K562 (cell line): Measurements from ENCODE around the gene UBE2S. TPM values are rescaled to one million over a fixed set of nuclear protein-coding genes. Genes with fewer than 3 reads are reported as not detected.

ENCODE experiments used
- BRCA1 ChIP-seq, 2 experiments: fragments of 450-650 bp in 1 of 2; sonication (generic) in 1 of 2; formaldehyde crosslinking in 1 of 2; IDR thresholded peaks; 2 replicates each; pipeline versions ENCODE4 v1.5.0 to v1.6.1; 2017 to 2020; ENCODE audit warnings: mild to moderate bottlenecking in 1 of 2, missing genetic modification reagents in 1 of 2
- CBX1 ChIP-seq: sonication (generic); IDR thresholded peaks from 2 replicates; pipeline ENCODE4 v1.6.1; 2016; ENCODE audit warnings: antibody characterized with exemption, low read depth, mild to moderate bottlenecking
- JUND ChIP-seq, 2 experiments: IDR thresholded peaks; 2 replicates in 1 of 2; 3 replicates in 1 of 2; pipeline ENCODE4 v1.6.1; 2011; ENCODE audit warnings: borderline replicate concordance in 2 of 2, low read depth in 2 of 2, low read length in 2 of 2, improper control_type of control experiment in 1 of 2, missing biosample characterization in 1 of 2, missing genetic modification characterization in 1 of 2, missing genetic modification reagents in 1 of 2
- MTA1 ChIP-seq: fragments of 450-650 bp; IDR thresholded peaks from 2 replicates; pipeline ENCODE4 v1.6.1; 2017; ENCODE audit warnings: borderline replicate concordance
- OTX1 ChIP-seq: fragments of 450-650 bp; formaldehyde crosslinking; IDR thresholded peaks from 2 replicates; pipeline ENCODE4 v1.4.0; 2022; ENCODE audit warnings: mild to moderate bottlenecking
- SMAD3 ChIP-seq: fragments of 450-650 bp; formaldehyde crosslinking; conservative IDR thresholded peaks from 2 replicates; pipeline ENCODE4 v1.4.0; 2020; ENCODE audit warnings: mild to moderate bottlenecking
- ZSCAN32 ChIP-seq: fragments of 450-650 bp; formaldehyde crosslinking; IDR thresholded peaks from 2 replicates; pipeline ENCODE4 v1.4.0; 2020; ENCODE audit warnings: mild to moderate bottlenecking, moderate library complexity
- polyA plus RNA-seq, 8 experiments: library from polyadenylated mRNA; depleted of rRNA in 4 of 8; stranded (reverse) in 5 of 8; unstranded in 3 of 8; fragments of >200 nt; fragmentation: Nextera tagmentation in 2 of 8; fragmentation: Illumina TruSeq in 1 of 8; extraction: Ambion mirVana in 2 of 8; extraction: Trizol in 1 of 8; gene quantifications; 2 replicates each; pipeline versions ENCODE4 v1.2.1 to v1.2.3, GENCODE V29; 2011 to 2014; ENCODE audit warnings: inconsistent platforms in 1 of 8, missing spikeins in 1 of 8
- total RNA-seq, 7 experiments: library from RNA; depleted of rRNA in 6 of 7; stranded (reverse); fragments of >200 nt in 6 of 7; fragmentation: Illumina TruSeq in 2 of 7; extraction: Trizol in 2 of 7; gene quantifications; 2 replicates each; pipeline versions ENCODE4 v1.2.1 to v1.2.3, GENCODE V29; 2011 to 2021; ENCODE audit warnings: low replicate concordance in 1 of 7
- TF ChIP-seq, protein P1 (sequence below): fragments of 450-650 bp; IDR thresholded peaks from 2 replicates; pipeline ENCODE4 v1.6.1; 2016; ENCODE audit warnings: low read depth
- TF ChIP-seq, protein P2 (sequence below): fragments of 250-450 bp; sonication (Bioruptor Pico); IDR thresholded peaks from 2 replicates; pipeline ENCODE4 v1.8.0; 2022; ENCODE audit warnings: inconsistent platforms
- TF ChIP-seq, protein P3 (sequence below): IDR thresholded peaks from 3 replicates; pipeline ENCODE4 v1.6.1; 2011; ENCODE audit warnings: borderline replicate concordance, mild to moderate bottlenecking, moderate library complexity; ENCODE audit not compliant: insufficient read length; ENCODE audit errors: extremely low read depth

The UBE2S gene
- total and polyA plus RNA-seq, 9 of the 15 experiments (the other 6 are each of a cell fraction or from before 2014, with no cell fraction given) = 1.5 to 1,305 (median 157) TPM

DNA sequence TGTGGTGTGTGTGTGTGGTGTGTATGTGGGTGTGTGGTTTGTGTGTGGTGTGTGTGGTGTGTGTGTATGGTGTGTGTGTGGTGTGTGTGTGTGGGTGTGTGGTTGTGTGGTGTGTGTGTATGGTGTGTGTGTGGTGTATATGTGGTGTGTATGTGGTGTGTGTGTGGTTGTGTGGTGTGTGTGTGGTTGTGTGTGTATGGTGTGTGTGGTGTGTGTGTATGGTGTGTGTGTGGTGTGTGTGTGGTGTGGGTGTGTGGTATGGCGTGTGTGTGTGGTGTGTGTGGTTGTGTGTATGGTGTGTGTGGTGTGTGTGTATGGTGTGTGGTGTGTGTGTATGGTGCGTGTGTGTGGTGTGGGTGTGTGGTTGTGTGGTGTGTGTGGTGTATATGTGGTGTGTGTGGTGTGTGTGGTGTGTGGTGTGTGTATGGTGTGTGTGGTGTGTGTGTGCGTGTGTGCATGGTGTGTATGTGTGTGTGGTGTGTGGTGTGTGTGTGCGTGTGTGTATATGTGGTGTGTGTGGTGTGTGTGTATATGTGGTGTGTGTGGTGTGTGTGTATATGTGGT, 26.9 kb upstream of the UBE2S start (continued):
- TF ChIP-seq CBX1 = peak; percentile 50; the same call in 1 of the 2 replicates
- no peak for TF ChIP-seq ZSCAN32 (CRISPR knock-in tag)
- 0 out of 2 replicates have a peak, but pooled peaks have one; percentile 13 for TF ChIP-seq OTX1 (CRISPR knock-in tag)
- no peak for TF ChIP-seq BRCA1 (IDR thresholded peaks at IDR 0.05)
- no peak for TF ChIP-seq BRCA1 (CRISPR knock-in tag; IDR thresholded peaks at IDR 0.05)
- no peak for TF ChIP-seq JUND (IDR thresholded peaks at IDR 0.05; ENCODE audit: borderline replicate concordance, low read depth, low read length)
- TF ChIP-seq JUND (tag; IDR thresholded peaks at IDR 0.05; ENCODE audit: borderline replicate concordance, low read depth, low read length) = no peak
- TF ChIP-seq, protein P1, sequence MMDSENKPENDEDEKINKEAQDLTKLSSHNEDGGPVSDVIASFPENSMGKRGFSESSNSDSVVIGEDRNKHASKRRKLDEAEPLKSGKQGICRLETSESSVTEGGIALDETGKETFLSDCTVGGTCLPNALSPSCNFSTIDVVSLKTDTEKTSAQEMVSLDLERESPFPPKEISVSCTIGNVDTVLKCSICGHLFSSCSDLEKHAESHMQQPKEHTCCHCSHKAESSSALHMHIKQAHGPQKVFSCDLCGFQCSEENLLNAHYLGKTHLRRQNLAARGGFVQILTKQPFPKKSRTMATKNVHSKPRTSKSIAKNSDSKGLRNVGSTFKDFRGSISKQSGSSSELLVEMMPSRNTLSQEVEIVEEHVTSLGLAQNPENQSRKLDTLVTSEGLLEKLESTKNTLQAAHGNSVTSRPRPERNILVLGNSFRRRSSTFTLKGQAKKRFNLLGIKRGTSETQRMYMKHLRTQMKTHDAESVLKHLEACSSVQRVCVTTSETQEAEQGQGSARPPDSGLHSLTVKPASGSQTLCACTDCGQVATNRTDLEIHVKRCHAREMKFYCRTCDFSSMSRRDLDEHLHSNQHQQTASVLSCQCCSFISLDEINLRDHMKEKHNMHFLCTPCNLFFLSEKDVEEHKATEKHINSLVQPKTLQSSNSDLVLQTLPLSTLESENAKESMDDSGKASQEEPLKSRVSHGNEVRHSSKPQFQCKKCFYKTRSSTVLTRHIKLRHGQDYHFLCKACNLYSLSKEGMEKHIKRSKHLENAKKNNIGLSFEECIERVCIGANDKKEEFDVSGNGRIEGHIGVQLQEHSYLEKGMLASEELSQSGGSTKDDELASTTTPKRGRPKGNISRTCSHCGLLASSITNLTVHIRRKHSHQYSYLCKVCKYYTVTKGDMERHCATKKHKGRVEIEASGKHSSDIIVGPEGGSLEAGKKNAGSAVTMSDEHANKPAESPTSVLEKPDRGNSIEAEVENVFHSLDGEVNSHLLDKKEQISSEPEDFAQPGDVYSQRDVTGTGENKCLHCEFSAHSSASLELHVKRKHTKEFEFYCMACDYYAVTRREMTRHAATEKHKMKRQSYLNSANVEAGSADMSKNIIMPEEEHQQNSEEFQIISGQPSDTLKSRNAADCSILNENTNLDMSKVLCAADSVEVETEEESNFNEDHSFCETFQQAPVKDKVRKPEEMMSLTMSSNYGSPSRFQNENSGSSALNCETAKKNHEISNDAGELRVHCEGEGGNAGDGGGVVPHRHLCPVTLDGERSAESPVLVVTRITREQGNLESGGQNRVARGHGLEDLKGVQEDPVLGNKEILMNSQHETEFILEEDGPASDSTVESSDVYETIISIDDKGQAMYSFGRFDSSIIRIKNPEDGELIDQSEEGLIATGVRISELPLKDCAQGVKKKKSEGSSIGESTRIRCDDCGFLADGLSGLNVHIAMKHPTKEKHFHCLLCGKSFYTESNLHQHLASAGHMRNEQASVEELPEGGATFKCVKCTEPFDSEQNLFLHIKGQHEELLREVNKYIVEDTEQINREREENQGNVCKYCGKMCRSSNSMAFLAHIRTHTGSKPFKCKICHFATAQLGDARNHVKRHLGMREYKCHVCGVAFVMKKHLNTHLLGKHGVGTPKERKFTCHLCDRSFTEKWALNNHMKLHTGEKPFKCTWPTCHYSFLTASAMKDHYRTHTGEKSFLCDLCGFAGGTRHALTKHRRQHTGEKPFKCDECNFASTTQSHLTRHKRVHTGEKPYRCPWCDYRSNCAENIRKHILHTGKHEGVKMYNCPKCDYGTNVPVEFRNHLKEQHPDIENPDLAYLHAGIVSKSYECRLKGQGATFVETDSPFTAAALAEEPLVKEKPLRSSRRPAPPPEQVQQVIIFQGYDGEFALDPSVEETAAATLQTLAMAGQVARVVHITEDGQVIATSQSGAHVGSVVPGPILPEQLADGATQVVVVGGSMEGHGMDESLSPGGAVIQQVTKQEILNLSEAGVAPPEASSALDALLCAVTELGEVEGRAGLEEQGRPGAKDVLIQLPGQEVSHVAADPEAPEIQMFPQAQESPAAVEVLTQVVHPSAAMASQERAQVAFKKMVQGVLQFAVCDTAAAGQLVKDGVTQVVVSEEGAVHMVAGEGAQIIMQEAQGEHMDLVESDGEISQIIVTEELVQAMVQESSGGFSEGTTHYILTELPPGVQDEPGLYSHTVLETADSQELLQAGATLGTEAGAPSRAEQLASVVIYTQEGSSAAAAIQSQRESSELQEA = no peak
- TF ChIP-seq, protein P2, sequence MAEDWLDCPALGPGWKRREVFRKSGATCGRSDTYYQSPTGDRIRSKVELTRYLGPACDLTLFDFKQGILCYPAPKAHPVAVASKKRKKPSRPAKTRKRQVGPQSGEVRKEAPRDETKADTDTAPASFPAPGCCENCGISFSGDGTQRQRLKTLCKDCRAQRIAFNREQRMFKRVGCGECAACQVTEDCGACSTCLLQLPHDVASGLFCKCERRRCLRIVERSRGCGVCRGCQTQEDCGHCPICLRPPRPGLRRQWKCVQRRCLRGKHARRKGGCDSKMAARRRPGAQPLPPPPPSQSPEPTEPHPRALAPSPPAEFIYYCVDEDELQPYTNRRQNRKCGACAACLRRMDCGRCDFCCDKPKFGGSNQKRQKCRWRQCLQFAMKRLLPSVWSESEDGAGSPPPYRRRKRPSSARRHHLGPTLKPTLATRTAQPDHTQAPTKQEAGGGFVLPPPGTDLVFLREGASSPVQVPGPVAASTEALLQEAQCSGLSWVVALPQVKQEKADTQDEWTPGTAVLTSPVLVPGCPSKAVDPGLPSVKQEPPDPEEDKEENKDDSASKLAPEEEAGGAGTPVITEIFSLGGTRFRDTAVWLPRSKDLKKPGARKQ (CRISPR knock-in tag) = no peak
- TF ChIP-seq SMAD3 (CRISPR knock-in tag) = no peak
- TF ChIP-seq, protein P3, sequence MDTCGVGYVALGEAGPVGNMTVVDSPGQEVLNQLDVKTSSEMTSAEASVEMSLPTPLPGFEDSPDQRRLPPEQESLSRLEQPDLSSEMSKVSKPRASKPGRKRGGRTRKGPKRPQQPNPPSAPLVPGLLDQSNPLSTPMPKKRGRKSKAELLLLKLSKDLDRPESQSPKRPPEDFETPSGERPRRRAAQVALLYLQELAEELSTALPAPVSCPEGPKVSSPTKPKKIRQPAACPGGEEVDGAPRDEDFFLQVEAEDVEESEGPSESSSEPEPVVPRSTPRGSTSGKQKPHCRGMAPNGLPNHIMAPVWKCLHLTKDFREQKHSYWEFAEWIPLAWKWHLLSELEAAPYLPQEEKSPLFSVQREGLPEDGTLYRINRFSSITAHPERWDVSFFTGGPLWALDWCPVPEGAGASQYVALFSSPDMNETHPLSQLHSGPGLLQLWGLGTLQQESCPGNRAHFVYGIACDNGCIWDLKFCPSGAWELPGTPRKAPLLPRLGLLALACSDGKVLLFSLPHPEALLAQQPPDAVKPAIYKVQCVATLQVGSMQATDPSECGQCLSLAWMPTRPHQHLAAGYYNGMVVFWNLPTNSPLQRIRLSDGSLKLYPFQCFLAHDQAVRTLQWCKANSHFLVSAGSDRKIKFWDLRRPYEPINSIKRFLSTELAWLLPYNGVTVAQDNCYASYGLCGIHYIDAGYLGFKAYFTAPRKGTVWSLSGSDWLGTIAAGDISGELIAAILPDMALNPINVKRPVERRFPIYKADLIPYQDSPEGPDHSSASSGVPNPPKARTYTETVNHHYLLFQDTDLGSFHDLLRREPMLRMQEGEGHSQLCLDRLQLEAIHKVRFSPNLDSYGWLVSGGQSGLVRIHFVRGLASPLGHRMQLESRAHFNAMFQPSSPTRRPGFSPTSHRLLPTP = no peak
- no peak for TF ChIP-seq MTA1
